Stimulated activated CD8-positive, alpha-beta memory T cell treated with anti-CD3 and anti-CD28 coated beads, Interleukin-2, amount 100 ng/mL, for 48 hours (primary cell): Measurements from ENCODE around the gene ZNF511.

Experiments
- DNase-seq, 2 donors: peaks; one replicate each; pipeline ENCODE4 v3.0.0-alpha.2; 2020; ENCODE audit warnings: low read depth in 2 of 2

Gene ZNF511

GRCh38 chr10:133292919-133293809 is 15.6 kb upstream of the ZNF511 start:
- DNase-seq, result peak in 1 of 2 donors; percentile 24

- no peak for DNase-seq
These were observed 14.9 kb upstream of the ZNF511 start for GRCh38 chr10:133293810-133294119.

- DNase-seq, result no peak
These were observed 14.5 kb upstream of the ZNF511 start for GRCh38 chr10:133294189-133294588.

- DNase-seq, result no peak
These were observed 13.0 kb upstream of the ZNF511 start for GRCh38 chr10:133295426-133296320.

GRCh38 chr10:133297504-133297903 is 11.2 kb upstream of the ZNF511 start:
- DNase-seq, result no peak

GRCh38 chr10:133298466-133298865 is 10.2 kb upstream of the ZNF511 start:
- no peak for DNase-seq

- no peak for DNase-seq
These were observed 9.5 kb upstream of the ZNF511 start for GRCh38 chr10:133299224-133299623.

GRCh38 chr10:133299738-133300137 is 9.0 kb upstream of the ZNF511 start:
- no peak for DNase-seq

- DNase-seq, result no peak
These were observed 6.5 kb upstream of the ZNF511 start for GRCh38 chr10:133302230-133302629.

GRCh38 chr10:133303206-133303605 is 5.5 kb upstream of the ZNF511 start:
- no peak for DNase-seq

GRCh38 chr10:133306097-133306476 is 2.6 kb upstream of the ZNF511 start:
- DNase-seq, result no peak

GRCh38 chr10:133306941-133307379 is 1.8 kb upstream of the ZNF511 start:
- no peak for DNase-seq

- DNase-seq, result peak; percentile 72
These were observed 816 bp upstream of the ZNF511 start for GRCh38 chr10:133307776-133308420.

GRCh38 chr10:133309100-133309719 is 496 bp downstream of the ZNF511 start:
- DNase-seq, result peak; percentile 86 to 90

GRCh38 chr10:133309720-133310398 is 1.1 kb downstream of the ZNF511 start:
- DNase-seq, result no peak

- no peak for DNase-seq
These were observed 1.7 kb downstream of the ZNF511 start for GRCh38 chr10:133310399-133310755.

GRCh38 chr10:133310789-133311188 is 2.1 kb downstream of the ZNF511 start:
- no peak for DNase-seq

- no peak for DNase-seq
These were observed 2.9 kb downstream of the ZNF511 start for GRCh38 chr10:133311570-133311969.

- DNase-seq, result no peak
These were observed 3.5 kb downstream of the ZNF511 start for GRCh38 chr10:133312016-133312768.

GRCh38 chr10:133312769-133313145 is 4.0 kb downstream of the ZNF511 start:
- DNase-seq, result no peak

GRCh38 chr10:133313192-133313591 is 4.5 kb downstream of the ZNF511 start:
- no peak for DNase-seq
